A673 (cell line): ENCODE data around the gene CCDC85A.

ENCODE experiments used
- CTCF ChIP-seq: fragments of 300-800, 200-600 bp; sonication (generic); conservative IDR thresholded peaks from 2 replicates; pipeline ENCODE4 v1.5.1; 2017; ENCODE audit warnings: low read depth, mild to moderate bottlenecking, antibody characterized with exemption, low read length, moderate library complexity, mixed read lengths
- EZH2 ChIP-seq: fragments of 200-600 bp; sonication (generic); IDR thresholded peaks from 2 replicates; pipeline ENCODE4 v1.6.1; 2017; ENCODE audit warnings: borderline replicate concordance, low read depth, mild to moderate bottlenecking, mixed read lengths, antibody characterized with exemption, low read length; ENCODE audit not compliant: poor library complexity, severe bottlenecking

- TF ChIP-seq CTCF (no peak), EZH2 (no peak)
Measured at GRCh38 chr2:56380861-56381260, 197.1 kb downstream of the CCDC85A start.
